K562 (cell line): ENCODE data around the gene SDC3. TPM values are rescaled to one million over a fixed set of nuclear protein-coding genes. Genes with fewer than 3 reads are reported as not detected.

Experiments used
- ARHGAP35 ChIP-seq: fragments of 450-650 bp; IDR thresholded peaks from 2 replicates; pipeline ENCODE4 v1.6.1; 2018; ENCODE audit not compliant: partially characterized antibody
- ARID3B ChIP-seq: fragments of 250-450 bp; sonication (Bioruptor Pico); IDR thresholded peaks from 2 replicates; pipeline ENCODE4 v1.4.0; 2020; ENCODE audit warnings: borderline replicate concordance
- ARNT ChIP-seq, 2 experiments: fragments of 450-650 bp; IDR thresholded peaks; 2 replicates each; pipeline ENCODE4 v1.6.1; 2016; ENCODE audit warnings: mild to moderate bottlenecking in 1 of 2
- CREB3L1 ChIP-seq: fragments of 450-650 bp; IDR thresholded peaks from 2 replicates; pipeline ENCODE4 v1.6.1; 2014; ENCODE audit warnings: low read depth, mild to moderate bottlenecking, moderate library complexity, borderline replicate concordance
- DMBX1 ChIP-seq: fragments of 250-450 bp; sonication (Bioruptor Pico); IDR thresholded peaks from 2 replicates; pipeline ENCODE4 v1.8.0; 2022; ENCODE audit warnings: inconsistent platforms, mild to moderate bottlenecking, moderate library complexity, borderline replicate concordance
- FOSL1 ChIP-seq: fragments of 200-800 bp; sonication (Bioruptor generic); conservative IDR thresholded peaks from 2 replicates; pipeline ENCODE4 v1.6.1; 2016; ENCODE audit warnings: missing genetic modification characterization, missing compliant biosample characterization
- FOXJ2 ChIP-seq: fragments of 200-800 bp; sonication (Bioruptor generic); IDR thresholded peaks from 2 replicates; pipeline ENCODE4 v1.6.1; 2016; ENCODE audit warnings: missing genetic modification characterization, missing compliant biosample characterization
- IRF2 ChIP-seq: sonication (generic); formaldehyde crosslinking; IDR thresholded peaks from 2 replicates; pipeline ENCODE4 v1.8.1; 2022; ENCODE audit warnings: mild to moderate bottlenecking, missing genetic modification reagents
- L3MBTL2 ChIP-seq: fragments of 450-650 bp; IDR thresholded peaks from 2 replicates; pipeline ENCODE4 v1.6.1; 2016; ENCODE audit warnings: mild to moderate bottlenecking, moderate library complexity
- MXD1 ChIP-seq: fragments of 250-450 bp; sonication (Bioruptor Pico); IDR thresholded peaks from 2 replicates; pipeline ENCODE4 v1.8.0; 2021; ENCODE audit warnings: borderline replicate concordance, mild to moderate bottlenecking, moderate library complexity; ENCODE audit not compliant: poor library complexity, severe bottlenecking
- NFATC3 ChIP-seq: fragments of 450-650 bp; IDR thresholded peaks from 2 replicates; pipeline ENCODE4 v1.6.1; 2017; ENCODE audit warnings: mild to moderate bottlenecking
- RFX7 ChIP-seq: fragments of 250-450 bp; sonication (Bioruptor Pico); IDR thresholded peaks from 2 replicates; pipeline ENCODE4 v1.5.1; 2021; ENCODE audit warnings: mild to moderate bottlenecking
- SMAD3 ChIP-seq: fragments of 450-650 bp; formaldehyde crosslinking; conservative IDR thresholded peaks from 2 replicates; pipeline ENCODE4 v1.4.0; 2020; ENCODE audit warnings: mild to moderate bottlenecking
- SMARCA5 ChIP-seq: fragments of 450-650 bp; IDR thresholded peaks from 2 replicates; pipeline ENCODE4 v1.6.1; 2016
- SREBF1 ChIP-seq: fragments of 150-350 bp; IDR thresholded peaks from 2 replicates; pipeline ENCODE4 v1.6.1; 2014; ENCODE audit warnings: antibody characterized with exemption, low read depth, low read length, borderline replicate concordance
- TCF7L2 ChIP-seq: fragments of 150-350 bp; IDR thresholded peaks from 2 replicates; pipeline ENCODE4 v1.6.1; 2016; ENCODE audit warnings: low read depth, mild to moderate bottlenecking, low read length, moderate library complexity
- ZBTB49 ChIP-seq: sonication (generic); formaldehyde crosslinking; IDR thresholded peaks from 2 replicates; pipeline ENCODE4 v1.8.0; 2022; ENCODE audit warnings: missing genetic modification reagents, mild to moderate bottlenecking, borderline replicate concordance
- ZBTB9 ChIP-seq: fragments of 450-650 bp; formaldehyde crosslinking; IDR thresholded peaks from 2 replicates; pipeline ENCODE4 v1.4.0; 2020; ENCODE audit warnings: mild to moderate bottlenecking, moderate library complexity
- ZNF121 ChIP-seq: sonication (generic); formaldehyde crosslinking; conservative IDR thresholded peaks from 2 replicates; pipeline ENCODE4 v1.8.0; 2022; ENCODE audit warnings: missing genetic modification reagents
- polyA plus RNA-seq, 8 experiments: library from polyadenylated mRNA; depleted of rRNA in 4 of 8; stranded (reverse) in 5 of 8; unstranded in 3 of 8; fragments of >200 nt; fragmentation: Nextera tagmentation in 2 of 8; fragmentation: Illumina TruSeq in 1 of 8; extraction: Ambion mirVana in 2 of 8; extraction: Trizol in 1 of 8; gene quantifications; 2 replicates each; pipeline versions ENCODE4 v1.2.1 to v1.2.3, GENCODE V29; 2011 to 2014; ENCODE audit warnings: inconsistent platforms in 1 of 8, missing spikeins in 1 of 8
- total RNA-seq, 7 experiments: library from RNA; depleted of rRNA in 6 of 7; stranded (reverse); fragments of >200 nt in 6 of 7; fragmentation: Illumina TruSeq in 2 of 7; extraction: Trizol in 2 of 7; gene quantifications; 2 replicates each; pipeline versions ENCODE4 v1.2.1 to v1.2.3, GENCODE V29; 2011 to 2021; ENCODE audit warnings: low replicate concordance in 1 of 7

The SDC3 gene
- total and polyA plus RNA-seq, 9 of the 15 experiments (the other 6 are each of a cell fraction or from before 2014, with no cell fraction given), result 0.38 to 44.1 (median 12.1) TPM

GRCh38 chr1:30895944-30896660 is 12.5 kb downstream of the SDC3 start (continued):
- TF ChIP-seq TCF7L2 (no peak), L3MBTL2 (peak; percentile 76), SMAD3 (CRISPR knock-in tag) (no peak), SMARCA5 (peak; percentile 36; the same call in 1 of the 2 replicates), NFATC3 (0 out of 2 replicates have a peak, but pooled peaks have one; percentile 46), ARNT (IDR thresholded peaks at IDR 0.05) (peak in 1 of 2 experiments; percentile 77; a peak in 1 of 4 replicates), ZBTB49 (no peak), DMBX1 (CRISPR knock-in tag) (no peak; the same call in 1 of the 2 replicates), ARHGAP35 (no peak), ZBTB9 (CRISPR knock-in tag) (no peak; the same call in 1 of the 2 replicates), CREB3L1 (no peak), ZNF121 (no peak), FOSL1 (no peak), RFX7 (CRISPR knock-in tag) (no peak), SREBF1 (no peak), IRF2 (CRISPR knock-in tag) (no peak), FOXJ2 (tag) (no peak), MXD1 (no peak), ARID3B (CRISPR knock-in tag) (no peak; the same call in 1 of the 2 replicates)
